ENCODE data around the gene GXYLT2. TPM values are rescaled to one million over a fixed set of nuclear protein-coding genes. Genes with fewer than 3 reads are reported as not detected.
"Not testable (repeated sequence)": the region's sequence is repeated elsewhere in the genome, so short reads cannot be mapped to it uniquely, and the experiment has no call there.

GXYLT2 gene
- total RNA-seq, 2 experiments from 2014 or later: not detected

GRCh38 chr3:72901840-72902239 lies 14.0 kb downstream of the GXYLT2 start:
- Mint-ChIP-seq H3K9me3 (no peaks in the 10 kb centered on the region), H3K27me3 (peaks cover 11% of the 10 kb centered on the region), H3K36me3 (no peaks in the 10 kb centered on the region), H3K4me1 (no peaks in the 10 kb centered on the region), H3K27ac (no peak overlapping the region), H3K4me3 (no peak overlapping the region)
- POLR2A ChIA-PET: interaction anchor here (0.6 kb wide), 1 partner anchor 24 kb away, joined by 3 read pairs; no protein-coding TSS in a partner anchor
- no peak for ATAC-seq (ENCODE audit: low read depth)
- DNase-seq: no peak

DNA sequence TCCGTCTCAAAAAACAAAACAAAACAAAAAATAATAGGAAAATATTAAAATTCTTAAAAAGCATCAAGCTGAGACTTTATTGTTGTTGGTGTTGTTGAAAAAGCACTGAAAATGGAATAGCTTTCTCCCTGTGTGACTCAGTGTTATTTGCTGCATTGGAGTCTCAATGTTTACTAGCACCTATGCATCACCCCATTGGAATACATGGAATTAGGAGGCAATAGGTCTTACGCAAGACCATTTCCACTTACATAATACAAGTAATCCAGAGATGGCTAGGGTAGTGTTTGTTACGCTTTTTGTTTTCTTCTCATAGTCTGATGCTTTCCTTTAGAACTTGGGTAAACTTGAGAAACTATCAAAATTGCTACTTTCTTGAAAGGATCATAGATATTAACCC lies 15.2 kb downstream of the GXYLT2 start:
- Mint-ChIP-seq H3K4me3 (no peak overlapping the region), H3K27ac (no peak overlapping the region), H3K4me1 (no peaks in the 10 kb centered on the region), H3K9me3 (no peaks in the 10 kb centered on the region), H3K27me3 (peaks cover 8% of the 10 kb centered on the region), H3K36me3 (no peaks in the 10 kb centered on the region)
- no peak for DNase-seq
- no peak for ATAC-seq (ENCODE audit: low read depth)
- POLR2A ChIA-PET: no interaction called here

- POLR2A ChIA-PET: no interaction called here
Measured at GRCh38 chr3:72904163-72904562, 16.3 kb downstream of the GXYLT2 start.

GRCh38 chr3:72906154-72906553 lies 18.3 kb downstream of the GXYLT2 start:
- no peaks in the 10 kb centered on the region for H3K9me3 Mint-ChIP-seq

More at GRCh38 chr3:72904163-72904562, 16.3 kb downstream of the GXYLT2 start:
- no peaks in the 10 kb centered on the region for H3K9me3 Mint-ChIP-seq
- DNase-seq (no peak), ATAC-seq (ENCODE audit: low read depth) (no peak)
- no peak overlapping the region for H3K4me3 Mint-ChIP-seq
- H3K27me3 Mint-ChIP-seq: peaks cover 5% of the 10 kb centered on the region
- H3K36me3 Mint-ChIP-seq: no peaks in the 10 kb centered on the region
- no peak overlapping the region for H3K27ac Mint-ChIP-seq
- no peaks in the 10 kb centered on the region for H3K4me1 Mint-ChIP-seq

GRCh38 chr3:72907131-72907711 lies 19.4 kb downstream of the GXYLT2 start:
- POLR2A ChIA-PET: no interaction called here

More at GRCh38 chr3:72906154-72906553, 18.3 kb downstream of the GXYLT2 start:
- no peaks in the 10 kb centered on the region for H3K27me3 Mint-ChIP-seq
- no peaks in the 10 kb centered on the region for H3K4me1 Mint-ChIP-seq
- no peak for ATAC-seq (ENCODE audit: low read depth)
- H3K4me3 Mint-ChIP-seq: no peak overlapping the region
- no peaks in the 10 kb centered on the region for H3K36me3 Mint-ChIP-seq
- no peak overlapping the region for H3K27ac Mint-ChIP-seq
- DNase-seq: no peak
- POLR2A ChIA-PET: no interaction called here

DNA sequence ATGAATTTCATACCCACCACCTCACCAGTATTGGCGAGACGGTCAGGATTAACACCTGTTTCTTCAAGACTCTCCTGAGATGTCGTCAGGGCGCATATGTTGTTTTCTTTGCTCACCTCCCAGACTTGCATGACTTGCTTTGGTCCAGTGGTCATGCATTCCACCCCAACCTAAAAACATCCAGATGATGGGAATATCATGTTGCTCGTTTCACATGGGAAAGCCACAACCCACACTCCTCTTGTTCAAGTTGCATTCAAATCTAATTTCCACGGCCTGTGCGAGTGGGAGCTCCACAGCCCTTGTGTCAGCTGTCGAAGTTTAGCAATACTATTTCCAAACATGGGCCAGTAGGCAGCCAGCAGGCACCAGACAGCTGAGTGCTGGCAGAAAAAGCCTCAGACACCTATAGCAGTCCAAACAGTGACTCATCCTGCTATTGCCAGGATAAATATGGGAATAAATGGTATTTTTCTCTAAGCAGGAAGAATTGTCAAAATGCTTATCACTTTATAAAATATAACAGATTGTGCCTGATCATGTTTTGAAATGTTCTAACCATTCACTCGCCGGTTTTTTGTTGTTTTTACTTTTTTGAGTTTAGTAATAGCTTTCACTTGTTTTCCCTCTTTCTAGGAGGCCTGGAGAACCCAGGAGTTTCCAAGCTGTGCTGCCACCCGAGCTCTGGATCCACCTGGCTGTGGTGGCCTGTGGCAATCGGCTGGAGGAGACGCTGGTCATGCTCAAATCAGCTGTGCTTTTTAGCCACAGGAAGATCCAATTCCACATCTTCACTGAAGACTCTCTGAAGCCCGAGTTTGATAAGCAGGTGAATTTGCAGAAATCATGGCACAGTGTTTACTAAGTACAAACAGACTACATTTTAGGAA lies 20.1 kb downstream of the GXYLT2 start:
- no peak overlapping the region for H3K27ac Mint-ChIP-seq
- H3K9me3 Mint-ChIP-seq: no peaks in the 10 kb centered on the region
- DNase-seq (no peak), ATAC-seq (ENCODE audit: low read depth) (no peak)
- H3K4me1 Mint-ChIP-seq: no peaks in the 10 kb centered on the region
- no peak overlapping the region for H3K4me3 Mint-ChIP-seq
- no peaks in the 10 kb centered on the region for H3K27me3 Mint-ChIP-seq
- H3K36me3 Mint-ChIP-seq: no peaks in the 10 kb centered on the region
- POLR2A ChIA-PET: no interaction called here

More at GRCh38 chr3:72907131-72907711, 19.4 kb downstream of the GXYLT2 start:
- ATAC-seq (ENCODE audit: low read depth): no peak
- no peaks in the 10 kb centered on the region for H3K4me1 Mint-ChIP-seq
- no peaks in the 10 kb centered on the region for H3K9me3 Mint-ChIP-seq
- no peak overlapping the region for H3K4me3 Mint-ChIP-seq
- no peak for DNase-seq
- no peaks in the 10 kb centered on the region for H3K27me3 Mint-ChIP-seq
- no peak overlapping the region for H3K27ac Mint-ChIP-seq
- H3K36me3 Mint-ChIP-seq: no peaks in the 10 kb centered on the region

GRCh38 chr3:72909591-72909990 lies 21.7 kb downstream of the GXYLT2 start:
- ATAC-seq (ENCODE audit: low read depth): no peak
- H3K4me3 Mint-ChIP-seq: no peak overlapping the region
- no peaks in the 10 kb centered on the region for H3K9me3 Mint-ChIP-seq
- no peaks in the 10 kb centered on the region for H3K36me3 Mint-ChIP-seq
- no peaks in the 10 kb centered on the region for H3K27me3 Mint-ChIP-seq
- no peaks in the 10 kb centered on the region for H3K4me1 Mint-ChIP-seq
- DNase-seq: no peak
- POLR2A ChIA-PET: no interaction called here
- H3K27ac Mint-ChIP-seq: no peak overlapping the region

DNA sequence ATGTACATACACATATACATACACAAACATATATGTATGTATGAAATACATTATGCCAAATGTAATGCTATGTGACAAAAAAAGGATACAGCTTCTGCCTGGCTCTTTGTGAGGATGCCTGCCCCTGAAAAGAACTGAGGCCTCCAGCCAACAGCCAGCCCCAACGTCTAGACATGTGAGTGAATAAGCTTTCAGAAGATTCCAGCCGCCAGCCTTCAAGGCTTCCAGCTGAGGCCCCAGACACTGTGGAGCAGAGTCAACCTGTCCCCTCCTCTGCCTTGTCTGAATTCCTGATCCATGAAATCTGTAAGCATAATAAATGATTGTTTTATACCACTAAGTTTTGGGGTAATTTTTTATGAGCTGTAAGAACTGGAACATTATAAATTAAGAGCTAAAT lies 24.7 kb downstream of the GXYLT2 start:
- H3K36me3 Mint-ChIP-seq: no peaks in the 10 kb centered on the region
- ATAC-seq (ENCODE audit: low read depth) (no peak), DNase-seq (no peak)
- H3K27me3 Mint-ChIP-seq: no peaks in the 10 kb centered on the region
- H3K9me3 Mint-ChIP-seq: no peaks in the 10 kb centered on the region
- no peak overlapping the region for H3K27ac Mint-ChIP-seq
- POLR2A ChIA-PET: no interaction called here
- H3K4me3 Mint-ChIP-seq: no peak overlapping the region
- no peaks in the 10 kb centered on the region for H3K4me1 Mint-ChIP-seq

- H3K4me3 Mint-ChIP-seq: no peak overlapping the region
- H3K4me1 Mint-ChIP-seq: no peaks in the 10 kb centered on the region
- no peaks in the 10 kb centered on the region for H3K27me3 Mint-ChIP-seq
- POLR2A ChIA-PET: interaction anchor here (0.6 kb wide), 1 partner anchor 89 kb away, joined by 3 read pairs; no protein-coding TSS in a partner anchor
- H3K36me3 Mint-ChIP-seq: no peaks in the 10 kb centered on the region
- H3K9me3 Mint-ChIP-seq: no peaks in the 10 kb centered on the region
- ATAC-seq (ENCODE audit: low read depth): no peak
- DNase-seq: no peak
- no peak overlapping the region for H3K27ac Mint-ChIP-seq
Measured at GRCh38 chr3:72914383-72914782, 26.5 kb downstream of the GXYLT2 start.

GRCh38 chr3:72916250-72916649 lies 28.4 kb downstream of the GXYLT2 start:
- Mint-ChIP-seq H3K27ac (no peak overlapping the region), H3K4me1 (no peaks in the 10 kb centered on the region), H3K9me3 (no peaks in the 10 kb centered on the region), H3K4me3 (no peak overlapping the region), H3K27me3 (no peaks in the 10 kb centered on the region), H3K36me3 (no peaks in the 10 kb centered on the region)
- no peak for ATAC-seq (ENCODE audit: low read depth)
- POLR2A ChIA-PET: no interaction called here
- DNase-seq: no peak

DNA sequence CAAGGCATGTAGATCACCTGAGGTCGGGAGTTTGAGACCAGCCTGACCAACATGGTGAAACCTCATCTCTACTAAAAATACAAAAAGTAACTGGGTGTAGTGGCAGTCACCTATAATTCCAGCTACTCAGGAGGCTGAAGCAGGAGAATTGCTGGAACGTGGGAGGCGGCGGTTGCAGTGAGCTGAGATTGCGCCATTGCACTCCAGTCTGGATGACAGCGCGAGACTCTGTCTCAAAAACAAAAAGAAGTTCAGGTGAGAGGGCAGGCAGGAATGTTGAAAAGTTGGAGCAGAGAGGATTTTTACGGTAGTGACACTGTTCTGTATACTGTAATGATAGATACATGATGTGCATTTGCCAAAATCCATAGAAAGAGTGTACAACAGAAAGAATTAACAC lies 31.7 kb downstream of the GXYLT2 start:
- Mint-ChIP-seq H3K4me3 (no peak overlapping the region), H3K27ac (no peak overlapping the region), H3K4me1 (no peaks in the 10 kb centered on the region), H3K36me3 (no peaks in the 10 kb centered on the region), H3K9me3 (no peaks in the 10 kb centered on the region), H3K27me3 (peaks cover 9% of the 10 kb centered on the region)
- no peak for DNase-seq
- POLR2A ChIA-PET: no interaction called here
- ATAC-seq (ENCODE audit: low read depth): no peak

GRCh38 chr3:72924055-72924454 lies 36.2 kb downstream of the GXYLT2 start:
- Mint-ChIP-seq H3K36me3 (no peaks in the 10 kb centered on the region), H3K27ac (no peak overlapping the region), H3K4me1 (no peaks in the 10 kb centered on the region), H3K9me3 (peaks cover 2% of the 10 kb centered on the region), H3K27me3 (peaks cover 9% of the 10 kb centered on the region), H3K4me3 (no peak overlapping the region)
- POLR2A ChIA-PET: no interaction called here
- no peak for DNase-seq
- ATAC-seq (ENCODE audit: low read depth): no peak

GRCh38 chr3:72928781-72929735 lies 41.2 kb downstream of the GXYLT2 start:
- ATAC-seq (ENCODE audit: low read depth); H3K36me3 Mint-ChIP-seq; POLR2A ChIA-PET; H3K4me1 Mint-ChIP-seq; H3K27ac Mint-ChIP-seq; H3K9me3 Mint-ChIP-seq; DNase-seq; H3K27me3 Mint-ChIP-seq; H3K4me3 Mint-ChIP-seq: not testable (repeated sequence)
